DOHH2 (cell line): ENCODE data around the gene ABLIM3.

Experiments
- H3F3A ChIP-seq: fragments of 200-600 bp; sonication (generic), shearing (Covaris generic); 2 replicates; pipeline ENCODE4 v1.6.0; 2016; ENCODE audit warnings: antibody characterized with exemption, mild to moderate bottlenecking; ENCODE audit not compliant: control insufficient read depth, insufficient read depth
- H3K27ac ChIP-seq: fragments of 200-600 bp; sonication (generic); 2 replicates; pipeline ENCODE4 v1.5.1; 2014; ENCODE audit warnings: low read depth, mild to moderate bottlenecking, low read length, moderate library complexity
- H3K27me3 ChIP-seq: fragments of 200-600 bp; sonication (generic); 2 replicates; pipeline ENCODE4 v1.6.1; 2014; ENCODE audit warnings: mild to moderate bottlenecking, low read length, mixed read lengths; ENCODE audit not compliant: control insufficient read depth
- H3K36me3 ChIP-seq: fragments of 200-600 bp; sonication (generic); 2 replicates; pipeline ENCODE4 v1.6.1; 2014; ENCODE audit warnings: mild to moderate bottlenecking, low read length, moderate library complexity, mixed read lengths; ENCODE audit not compliant: control insufficient read depth
- H3K4me1 ChIP-seq: fragments of 200-600 bp; sonication (generic); 2 replicates; pipeline ENCODE4 v1.6.1; 2014; ENCODE audit warnings: mild to moderate bottlenecking, low read length, mixed read lengths; ENCODE audit not compliant: control insufficient read depth
- H3K4me2 ChIP-seq: fragments of 200-600 bp; sonication (generic); 2 replicates; pipeline ENCODE4 v1.6.0; 2014; ENCODE audit warnings: mild to moderate bottlenecking, low read length, moderate library complexity
- H3K4me3 ChIP-seq: fragments of 200-600 bp; sonication (generic); 2 replicates; pipeline ENCODE4 v1.5.1; 2014; ENCODE audit warnings: mild to moderate bottlenecking, low read length, mixed read lengths
- H3K79me2 ChIP-seq: fragments of 200-600 bp; sonication (generic); 2 replicates; pipeline ENCODE4 v1.6.1; 2014; ENCODE audit warnings: mild to moderate bottlenecking, low read length, mixed read lengths; ENCODE audit not compliant: control insufficient read depth
- H3K9me2 ChIP-seq: fragments of 200-600 bp; sonication (generic); replicated peaks from 2 replicates; pipeline ENCODE4 v1.6.1; 2014; ENCODE audit warnings: mild to moderate bottlenecking, low read length, mixed read lengths; ENCODE audit not compliant: control insufficient read depth
- H3K9me3 ChIP-seq: fragments of 200-600 bp; sonication (generic); 2 replicates; pipeline ENCODE4 v1.6.1; 2014; ENCODE audit warnings: antibody characterized with exemption, low read length, mixed read lengths; ENCODE audit not compliant: control insufficient read depth, insufficient read depth
- H4K20me1 ChIP-seq: fragments of 200-600 bp; sonication (generic); 2 replicates; pipeline ENCODE4 v1.6.0; 2014; ENCODE audit warnings: low read depth, mild to moderate bottlenecking, antibody characterized with exemption, low read length, moderate library complexity; ENCODE audit not compliant: control insufficient read depth, insufficient read depth
- EZH2phosphoT487 ChIP-seq: fragments of 200-600 bp; sonication (generic); IDR thresholded peaks from 2 replicates; pipeline ENCODE4 v1.6.1; 2017; ENCODE audit warnings: borderline replicate concordance, mild to moderate bottlenecking, antibody characterized with exemption, low read length, moderate library complexity, mixed read lengths
- TF ChIP-seq, protein P1 (sequence below): fragments of 200-600 bp; sonication (generic); IDR thresholded peaks from one replicate; pipeline ENCODE4 v1.5.1; 2014; ENCODE audit warnings: antibody characterized with exemption, mild to moderate bottlenecking, low read depth, low read length; ENCODE audit not compliant: poor library complexity, severe bottlenecking

ABLIM3 gene

DNA sequence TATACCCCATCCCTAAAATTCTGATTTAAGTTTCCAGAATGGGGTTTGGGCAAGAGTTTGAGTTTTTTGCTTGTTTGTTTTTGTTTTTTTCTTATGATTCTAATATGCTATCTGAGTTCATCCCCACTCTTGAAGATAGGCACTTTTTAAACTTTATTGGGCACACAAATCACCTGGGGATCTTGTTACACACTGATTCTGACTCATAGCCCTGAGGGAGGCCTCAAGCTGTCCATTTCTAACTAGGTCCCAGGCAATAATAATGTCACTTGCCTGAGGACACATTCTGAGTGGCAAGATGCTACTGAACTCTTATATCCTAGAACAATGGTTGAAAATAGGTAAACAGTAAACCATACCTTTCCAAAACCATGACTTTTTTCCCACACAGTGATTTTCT, 22.8 kb upstream of the ABLIM3 start:
- Histone ChIP-seq H3K79me2 (no peaks in the 10 kb centered on the region), H3K27ac (no peak overlapping the region), H3K4me3 (no peak overlapping the region), H3K4me1 (no peaks in the 10 kb centered on the region), H3K27me3 (peaks cover 26% of the 10 kb centered on the region), H3K9me2 (no peaks in the 10 kb centered on the region), H3K36me3 (no peaks in the 10 kb centered on the region), H3K9me3 (no peaks in the 10 kb centered on the region), H3K4me2 (no peak overlapping the region), H3F3A (no peaks in the 10 kb centered on the region), H4K20me1 (no peaks in the 10 kb centered on the region)
- TF ChIP-seq, protein P1, sequence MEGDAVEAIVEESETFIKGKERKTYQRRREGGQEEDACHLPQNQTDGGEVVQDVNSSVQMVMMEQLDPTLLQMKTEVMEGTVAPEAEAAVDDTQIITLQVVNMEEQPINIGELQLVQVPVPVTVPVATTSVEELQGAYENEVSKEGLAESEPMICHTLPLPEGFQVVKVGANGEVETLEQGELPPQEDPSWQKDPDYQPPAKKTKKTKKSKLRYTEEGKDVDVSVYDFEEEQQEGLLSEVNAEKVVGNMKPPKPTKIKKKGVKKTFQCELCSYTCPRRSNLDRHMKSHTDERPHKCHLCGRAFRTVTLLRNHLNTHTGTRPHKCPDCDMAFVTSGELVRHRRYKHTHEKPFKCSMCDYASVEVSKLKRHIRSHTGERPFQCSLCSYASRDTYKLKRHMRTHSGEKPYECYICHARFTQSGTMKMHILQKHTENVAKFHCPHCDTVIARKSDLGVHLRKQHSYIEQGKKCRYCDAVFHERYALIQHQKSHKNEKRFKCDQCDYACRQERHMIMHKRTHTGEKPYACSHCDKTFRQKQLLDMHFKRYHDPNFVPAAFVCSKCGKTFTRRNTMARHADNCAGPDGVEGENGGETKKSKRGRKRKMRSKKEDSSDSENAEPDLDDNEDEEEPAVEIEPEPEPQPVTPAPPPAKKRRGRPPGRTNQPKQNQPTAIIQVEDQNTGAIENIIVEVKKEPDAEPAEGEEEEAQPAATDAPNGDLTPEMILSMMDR = no peak
- no peak for TF ChIP-seq EZH2phosphoT487

DNA sequence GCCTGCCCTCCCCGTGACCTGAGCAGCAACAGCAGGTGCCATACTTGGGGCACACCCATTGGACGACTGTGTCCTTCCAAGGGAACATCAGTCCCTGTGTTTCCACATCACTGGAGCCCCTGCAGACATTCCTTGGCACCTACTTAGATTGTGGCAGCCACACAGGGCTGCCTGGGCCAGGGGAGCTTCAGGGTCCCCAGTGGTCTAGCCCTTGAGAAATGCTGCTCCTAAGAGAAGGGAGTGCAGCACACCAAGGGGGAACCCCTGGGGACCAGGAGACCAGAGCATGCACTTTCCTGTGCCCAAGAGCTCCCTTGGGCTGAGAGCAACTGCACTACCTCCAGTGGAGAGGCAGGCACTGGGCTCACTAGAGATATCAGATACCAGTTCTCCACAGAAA, 20.1 kb upstream of the ABLIM3 start:
- Histone ChIP-seq H3K9me3 (no peaks in the 10 kb centered on the region), H3K27me3 (peaks cover 19% of the 10 kb centered on the region), H3K4me3 (no peak overlapping the region), H3K36me3 (no peaks in the 10 kb centered on the region), H3K79me2 (no peaks in the 10 kb centered on the region), H3K9me2 (no peaks in the 10 kb centered on the region), H3K27ac (no peak overlapping the region), H3K4me2 (no peak overlapping the region), H3K4me1 (no peaks in the 10 kb centered on the region), H4K20me1 (no peaks in the 10 kb centered on the region), H3F3A (no peaks in the 10 kb centered on the region)
- TF ChIP-seq, protein P1 = no peak

DNA sequence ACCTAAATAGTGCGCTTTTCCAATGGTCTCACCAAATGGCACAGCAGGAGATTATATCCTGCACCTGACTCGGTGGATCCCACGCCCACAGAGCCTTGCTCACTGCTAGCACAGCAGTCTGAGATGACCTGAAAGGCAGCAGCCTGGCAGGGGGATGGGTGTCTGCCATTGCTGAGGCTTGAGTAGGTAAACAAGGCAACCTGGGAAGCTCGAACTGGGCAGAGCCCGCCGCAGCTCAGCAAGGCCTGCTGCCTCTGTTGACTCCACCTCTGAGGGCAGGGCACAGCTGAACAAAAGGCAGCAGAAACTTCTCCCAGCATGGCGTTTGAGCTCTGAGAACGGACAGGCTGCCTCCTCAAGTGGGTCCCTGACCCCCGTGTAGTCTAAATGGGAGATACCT, 18.1 kb upstream of the ABLIM3 start:
- H3K9me2 ChIP-seq = no peaks in the 10 kb centered on the region

More for the DNA sequence above, 18.1 kb upstream of the ABLIM3 start:
- no peak overlapping the region for H3K4me2 ChIP-seq
- no peaks in the 10 kb centered on the region for H3K36me3 ChIP-seq
- TF ChIP-seq EZH2phosphoT487 = no peak
- TF ChIP-seq, protein P1 = no peak
- H3K4me1 ChIP-seq = no peaks in the 10 kb centered on the region
- H4K20me1 ChIP-seq = no peaks in the 10 kb centered on the region
- H3K9me3 ChIP-seq = no peaks in the 10 kb centered on the region
- H3K4me3 ChIP-seq = no peak overlapping the region
- no peak overlapping the region for H3K27ac ChIP-seq
- no peaks in the 10 kb centered on the region for H3K79me2 ChIP-seq
- H3F3A ChIP-seq = no peaks in the 10 kb centered on the region
- peaks cover 12% of the 10 kb centered on the region for H3K27me3 ChIP-seq
